GM12878 (cell line): ENCODE measurements around the gene IGFBP1. TPM values are rescaled to one million over a fixed set of nuclear protein-coding genes. Genes with fewer than 3 reads are reported as not detected.
"Not testable (repeated sequence)": the region's sequence is repeated elsewhere in the genome, so short reads cannot be mapped to it uniquely, and the experiment has no call there.

Source experiments
- ATAC-seq: fragments of 200-7000 bp; cut with Tn5 transposase; 3 replicates; pipeline ENCODE4 v1.9.1; 2020; ENCODE audit warnings: mild to moderate bottlenecking, moderate library complexity
- BruUV-seq: library from RNA; stranded (reverse); fragments of 400-500 nt; replicated peaks from 2 replicates; lab custom pipeline; 2021; lab: Mats Ljungman, UMichigan
- CTCF ChIA-PET: fragments of 300-600 bp; sonication (Branson Sonifier 250); formaldehyde crosslinking; extraction: SDS; loops from one replicate; lab custom pipeline; 2021; ENCODE audit warnings: inconsistent platforms; lab: Yijun Ruan, JAX
- POLR2A ChIA-PET: fragments of 350-600 bp; formaldehyde crosslinking; extraction: SDS; loops from one replicate; lab custom pipeline; 2021; ENCODE audit warnings: inconsistent platforms; lab: Charles Lee
- RAD21 ChIA-PET: fragments of 300-600 bp; sonication (Branson Sonifier 250); formaldehyde crosslinking; loops from one replicate; lab custom pipeline; 2023; ENCODE audit warnings: antibody characterized with exemption; ENCODE audit not compliant: unreplicated experiment; lab: Charles Lee
- SMC1A ChIA-PET: fragments of 300-600 bp; sonication (Branson Sonifier 250); formaldehyde crosslinking; loops from one replicate; lab custom pipeline; 2023; ENCODE audit not compliant: unreplicated experiment, uncharacterized antibody; lab: Charles Lee
- DNase-seq: peaks from one replicate; pipeline ENCODE4 v3.0.0-alpha.2; 2011; ENCODE audit warnings: low read depth, low spot score
- FAIRE-seq: peaks from 3 replicates; lab custom pipeline; 2011; peaks lifted over from hg19 to GRCh38; lab: Jason Lieb, UNC
- H2AFZ ChIP-seq: 2 replicates; pipeline ENCODE4 v1.6.0; 2011; ENCODE audit warnings: low read depth, low read length, control low read depth; ENCODE audit not compliant: control insufficient read depth
- H3K27ac ChIP-seq: 2 replicates; pipeline ENCODE4 v1.5.1; 2011; ENCODE audit warnings: control low read depth; ENCODE audit not compliant: control insufficient read depth, insufficient read depth
- H3K27me3 ChIP-seq, 2 experiments: replicated peaks in 1 of 2; 2 replicates each; pipeline versions ENCODE4 v1.6.0 to v1.6.1; 2011; ENCODE audit warnings: low read length in 1 of 2; ENCODE audit not compliant: control insufficient read depth in 2 of 2, insufficient read depth in 2 of 2
- H3K36me3 ChIP-seq, 2 experiments: 2 replicates each; pipeline ENCODE4 v1.5.1; 2011; ENCODE audit warnings: low read length in 1 of 2; ENCODE audit not compliant: control insufficient read depth in 2 of 2, insufficient read depth in 2 of 2
- H3K4me1 ChIP-seq: 2 replicates; pipeline ENCODE4 v1.6.1; 2011; ENCODE audit warnings: mild to moderate bottlenecking, low read length, moderate library complexity, mixed read lengths; ENCODE audit not compliant: control insufficient read depth, insufficient read depth
- H3K4me2 ChIP-seq: 2 replicates; pipeline ENCODE4 v1.6.0; 2011; ENCODE audit warnings: control low read depth; ENCODE audit not compliant: control insufficient read depth, insufficient read depth
- H3K4me3 ChIP-seq: fragments of 200-600 bp; sonication (generic); 2 replicates; pipeline ENCODE4 v1.5.1; 2016
- H3K79me2 ChIP-seq: 2 replicates; pipeline ENCODE4 v1.6.0; 2011; ENCODE audit warnings: low read length; ENCODE audit not compliant: control insufficient read depth, insufficient read depth
- H3K9ac ChIP-seq: 2 replicates; pipeline ENCODE4 v1.8.0; 2011; ENCODE audit warnings: low read length, control low read depth, mixed read lengths; ENCODE audit not compliant: control insufficient read depth, insufficient read depth
- H3K9me3 ChIP-seq: replicated peaks from 3 replicates; pipeline ENCODE4 v1.5.1; 2011; ENCODE audit warnings: mild to moderate bottlenecking, low read length; ENCODE audit not compliant: control insufficient read depth, insufficient read depth
- H4K20me1 ChIP-seq: 2 replicates; pipeline ENCODE4 v1.6.0; 2011; ENCODE audit not compliant: control insufficient read depth, insufficient read depth
- WGBS: methylation state at CpG from one replicate; pipeline ENCODE4 v1.1.6; 2016; ENCODE audit warnings: low lambda C conversion rate; ENCODE audit not compliant: insufficient replicate concordance, insufficient coverage; ENCODE audit errors: missing lambda C conversion rate; 5-methylcytosine and 5-hydroxymethylcytosine counted together
- in situ Hi-C: fragments of 300-500 bp; cut with MboI; formaldehyde crosslinking; loops from 9 replicates; pipeline ENCODE4 v1.14.3; 2018; ENCODE audit warnings: mixed read lengths
- intact Hi-C: fragments of 100-400 bp; cut with micrococcal nuclease; formaldehyde crosslinking; loops from one replicate; pipeline ENCODE4 v1.14.2; 2022; ENCODE audit not compliant: unreplicated experiment
- polyA plus RNA-seq, 11 experiments: library from polyadenylated mRNA; depleted of rRNA in 4 of 11; unstranded in 6 of 11; stranded (reverse) in 5 of 11; fragments of >200 nt; fragmentation: Nextera tagmentation in 4 of 11; fragmentation: Illumina TruSeq in 1 of 11; extraction: Ambion mirVana in 4 of 11; extraction: Trizol in 1 of 11; gene quantifications; 1 replicate in 1 of 11; 2 replicates in 10 of 11; pipeline versions ENCODE4 v1.2.1 to v1.2.3, GENCODE V29; 2011 to 2016; ENCODE audit warnings: inconsistent platforms in 2 of 11, missing spikeins in 2 of 11, low read depth in 1 of 11
- total RNA-seq, 4 experiments: library from RNA; depleted of rRNA in 3 of 4; stranded (reverse); fragments of >200 nt in 3 of 4; fragmentation: Illumina TruSeq in 1 of 4; extraction: Trizol in 1 of 4; gene quantifications; 2 replicates each; pipeline versions ENCODE4 v1.2.1 to v1.2.3, GENCODE V29; 2013 to 2021

IGFBP1 gene
- total and polyA plus RNA-seq, 10 of the 15 experiments (the other 5 are each of a cell fraction or from before 2014, with no cell fraction given) = 0.13 TPM; not detected in 9

DNA sequence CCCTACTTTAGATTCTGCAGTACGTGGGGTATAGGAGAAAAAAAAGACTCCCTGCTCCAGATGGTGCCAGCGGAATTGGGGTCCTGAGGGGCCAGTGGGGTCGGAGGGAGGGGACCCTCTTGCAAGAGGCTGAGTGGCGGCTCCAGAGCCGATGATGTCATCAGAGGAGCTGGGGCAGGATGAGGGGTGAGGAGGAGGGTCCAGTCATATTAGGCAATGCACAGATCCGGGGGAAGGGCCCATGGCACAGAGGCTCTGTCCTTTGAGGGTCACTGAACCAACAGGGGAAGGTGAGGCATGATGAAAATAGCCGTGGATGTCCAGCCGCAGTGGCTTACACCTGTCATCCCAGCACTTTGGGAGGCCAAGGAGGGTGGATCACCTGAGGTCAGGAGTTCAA is 34.8 kb upstream of the IGFBP1 start:
- H3K27me3 ChIP-seq, BruUV-seq, H3K79me2 ChIP-seq, FAIRE-seq, SMC1A ChIA-PET, H3K9ac ChIP-seq, ATAC-seq, H3K27ac ChIP-seq, H3K4me3 ChIP-seq, DNase-seq, POLR2A ChIA-PET, H2AFZ ChIP-seq, H4K20me1 ChIP-seq, H3K4me1 ChIP-seq, H3K9me3 ChIP-seq, H3K4me2 ChIP-seq, H3K36me3 ChIP-seq, intact Hi-C loops: not testable (repeated sequence)
- ChIA-PET CTCF (interaction anchor here (0.9 to 3.0 kb wide), 2 partner anchors 17 to 190 kb away, joined by 3 to 28 read pairs; no protein-coding TSS in a partner anchor), RAD21 (interaction anchor here (1.1 kb wide), 1 partner anchor 700 kb away, joined by 4 read pairs; no protein-coding TSS in a partner anchor)
- in situ Hi-C loops = loop anchor here (25.0 kb wide), 1 partner anchor 691 kb away; the partner anchor contains the start of gene RAMP3
- WGBS = 32% methylated on average over 8 of the region's 8 CpGs

DNA sequence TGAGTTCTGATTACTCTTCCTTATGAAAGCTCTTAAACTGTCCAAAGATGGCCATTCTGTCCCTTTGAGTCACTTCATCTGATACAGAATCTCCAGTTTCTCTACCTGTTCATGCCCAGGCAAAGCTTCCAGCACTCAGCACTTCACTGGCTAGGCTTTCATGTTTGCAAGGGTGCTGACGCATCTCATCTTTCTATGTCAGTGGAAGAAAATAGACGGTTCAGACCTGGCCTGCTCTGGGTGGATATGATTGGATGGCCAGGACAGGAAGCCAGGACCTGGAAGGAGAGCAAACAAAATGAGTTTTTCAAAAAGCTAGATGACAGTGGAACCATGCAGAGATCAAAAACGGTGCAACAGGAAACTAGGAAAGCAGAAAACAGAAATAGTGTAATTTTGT is 32.6 kb upstream of the IGFBP1 start:
- 0% methylated on average over 3 of the region's 3 CpGs for WGBS
- H4K20me1 ChIP-seq, H3K9ac ChIP-seq, FAIRE-seq, SMC1A ChIA-PET, H2AFZ ChIP-seq, H3K4me1 ChIP-seq, ATAC-seq, POLR2A ChIA-PET, H3K9me3 ChIP-seq, H3K27ac ChIP-seq, H3K4me2 ChIP-seq, BruUV-seq, intact Hi-C loops, H3K4me3 ChIP-seq, H3K36me3 ChIP-seq, H3K27me3 ChIP-seq, H3K79me2 ChIP-seq, DNase-seq: not testable (repeated sequence)
- in situ Hi-C loops = loop anchor here (25.0 kb wide), 1 partner anchor 693 kb away; the partner anchor contains the start of gene RAMP3
- ChIA-PET RAD21 (interaction anchor here (2.4 kb wide), 1 partner anchor 193 kb away, joined by 18 read pairs; no protein-coding TSS in a partner anchor), CTCF (interaction anchor here (3.0 kb wide), 1 partner anchor 192 kb away, joined by 28 read pairs; no protein-coding TSS in a partner anchor)

DNA sequence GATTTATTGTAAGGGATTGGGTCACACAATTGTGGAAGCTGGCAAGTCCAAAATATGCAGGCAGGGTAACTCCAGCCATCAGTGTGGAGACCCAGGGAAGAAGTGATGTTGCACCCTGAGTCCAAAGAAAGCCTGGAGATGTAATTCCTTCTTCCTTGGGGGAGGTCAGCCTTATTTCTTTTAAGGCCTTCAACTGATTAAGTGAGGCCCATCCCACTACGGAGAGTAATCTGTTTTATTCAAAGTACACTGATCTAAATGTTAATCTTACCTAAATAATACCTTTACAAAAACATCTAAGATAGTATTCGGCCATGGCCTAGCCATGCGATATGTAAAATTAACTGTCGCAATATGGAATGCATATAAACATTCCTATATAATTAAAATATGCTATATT is 31.4 kb upstream of the IGFBP1 start:
- CTCF ChIA-PET = interaction anchor here (1.0 to 1.4 kb wide), 2 partner anchors 193 to 278 kb away, joined by 3 to 4 read pairs; no protein-coding TSS in a partner anchor
- H2AFZ ChIP-seq, H4K20me1 ChIP-seq, H3K9ac ChIP-seq, FAIRE-seq, H3K4me2 ChIP-seq, DNase-seq, H3K4me3 ChIP-seq, H3K9me3 ChIP-seq, POLR2A ChIA-PET, H3K4me1 ChIP-seq, RAD21 ChIA-PET, H3K27ac ChIP-seq, SMC1A ChIA-PET, H3K27me3 ChIP-seq, H3K79me2 ChIP-seq, H3K36me3 ChIP-seq, intact Hi-C loops, ATAC-seq, BruUV-seq: not testable (repeated sequence)
- WGBS = 63% methylated on average over 4 of the region's 4 CpGs
- in situ Hi-C loops = loop anchor here (25.0 kb wide), 1 partner anchor 695 kb away; the partner anchor contains the start of gene RAMP3
